A673 (cell line): ENCODE results near the gene OXSR1.

Experiments used
- EZH2 ChIP-seq: fragments of 200-600 bp; sonication (generic); IDR thresholded peaks from 2 replicates; pipeline ENCODE4 v1.6.1; 2017; ENCODE audit warnings: borderline replicate concordance, low read depth, mild to moderate bottlenecking, mixed read lengths, antibody characterized with exemption, low read length; ENCODE audit not compliant: poor library complexity, severe bottlenecking
- TF ChIP-seq, protein P1 (sequence below): fragments of 300-800, 200-600 bp; sonication (generic); conservative IDR thresholded peaks from 2 replicates; pipeline ENCODE4 v1.5.1; 2017; ENCODE audit warnings: low read depth, mild to moderate bottlenecking, antibody characterized with exemption, low read length, moderate library complexity, mixed read lengths

DNA sequence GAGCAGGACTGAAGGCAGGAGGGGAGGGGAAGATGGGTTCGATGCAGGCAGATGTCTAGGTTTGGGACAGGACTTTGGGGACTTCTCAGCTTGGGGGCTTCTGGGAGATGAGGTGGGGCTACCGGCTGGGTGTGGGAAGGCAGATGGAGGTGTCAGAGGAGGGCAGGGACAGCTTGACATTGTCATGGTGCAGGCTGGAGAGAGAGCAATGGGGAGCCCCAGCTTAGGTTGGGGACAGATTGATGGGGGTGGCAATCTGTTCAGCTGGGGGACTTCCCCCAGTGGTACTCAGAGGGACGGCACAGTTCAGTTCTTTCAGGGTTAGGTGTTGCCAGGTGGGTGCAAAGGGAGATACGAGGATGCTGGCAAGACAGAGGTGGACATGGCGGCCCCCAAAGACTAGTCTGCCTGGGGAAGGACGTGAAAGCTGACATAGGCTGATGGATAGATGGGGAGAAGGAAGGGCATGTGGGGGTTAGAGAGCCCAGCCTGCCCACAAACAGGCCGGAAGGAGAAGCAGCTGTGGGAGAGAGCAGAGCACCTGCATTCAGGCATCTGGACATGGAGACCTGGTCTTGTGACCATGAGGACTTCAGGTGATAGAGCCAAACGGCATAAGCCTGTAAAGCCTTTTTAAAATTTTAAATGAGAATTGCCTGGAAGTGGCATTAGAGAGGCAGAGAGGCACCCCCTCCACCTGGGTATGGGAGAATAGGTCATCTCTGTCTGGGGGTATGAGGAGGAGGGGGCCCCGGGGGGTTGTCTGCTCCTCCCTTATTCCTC lies 49.5 kb upstream of the OXSR1 start:
- TF ChIP-seq, protein P1, sequence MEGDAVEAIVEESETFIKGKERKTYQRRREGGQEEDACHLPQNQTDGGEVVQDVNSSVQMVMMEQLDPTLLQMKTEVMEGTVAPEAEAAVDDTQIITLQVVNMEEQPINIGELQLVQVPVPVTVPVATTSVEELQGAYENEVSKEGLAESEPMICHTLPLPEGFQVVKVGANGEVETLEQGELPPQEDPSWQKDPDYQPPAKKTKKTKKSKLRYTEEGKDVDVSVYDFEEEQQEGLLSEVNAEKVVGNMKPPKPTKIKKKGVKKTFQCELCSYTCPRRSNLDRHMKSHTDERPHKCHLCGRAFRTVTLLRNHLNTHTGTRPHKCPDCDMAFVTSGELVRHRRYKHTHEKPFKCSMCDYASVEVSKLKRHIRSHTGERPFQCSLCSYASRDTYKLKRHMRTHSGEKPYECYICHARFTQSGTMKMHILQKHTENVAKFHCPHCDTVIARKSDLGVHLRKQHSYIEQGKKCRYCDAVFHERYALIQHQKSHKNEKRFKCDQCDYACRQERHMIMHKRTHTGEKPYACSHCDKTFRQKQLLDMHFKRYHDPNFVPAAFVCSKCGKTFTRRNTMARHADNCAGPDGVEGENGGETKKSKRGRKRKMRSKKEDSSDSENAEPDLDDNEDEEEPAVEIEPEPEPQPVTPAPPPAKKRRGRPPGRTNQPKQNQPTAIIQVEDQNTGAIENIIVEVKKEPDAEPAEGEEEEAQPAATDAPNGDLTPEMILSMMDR: no peak
- TF ChIP-seq EZH2: no peak
